SK-N-SH (cell line): ENCODE results near the gene KBTBD4. TPM values are rescaled to one million over a fixed set of nuclear protein-coding genes. Genes with fewer than 3 reads are reported as not detected.

Source experiments
- CTCF ChIA-PET: fragments of 300-600, 350-600 bp; formaldehyde crosslinking; extraction: SDS; loops from one replicate; lab custom pipeline; 2021; lab: Yijun Ruan, JAX
- POLR2A ChIA-PET: fragments of 350-600 bp; sonication (Branson Sonifier 250); formaldehyde crosslinking; extraction: SDS; loops from one replicate; lab custom pipeline; 2020; ENCODE audit warnings: antibody characterized with exemption, inconsistent platforms; lab: Yijun Ruan, JAX
- DNase-seq: peaks from one replicate; pipeline ENCODE4 v3.0.0; 2012
- H2AFZ ChIP-seq: fragments of 200-600 bp; sonication (generic); 2 replicates; pipeline ENCODE4 v1.8.1; 2016; ENCODE audit warnings: antibody characterized with exemption, mild to moderate bottlenecking, low read depth
- H3F3A ChIP-seq: fragments of 200-600 bp; sonication (generic); replicated peaks from 2 replicates; pipeline ENCODE3; 2016; ENCODE audit warnings: antibody characterized with exemption, mild to moderate bottlenecking; ENCODE audit not compliant: insufficient read depth
- H3K27ac ChIP-seq, 2 experiments: fragments of 200-500 bp in 1 of 2; fragments of 200-600 bp in 1 of 2; sonication (Bioruptor generic) in 1 of 2; sonication (generic), shearing (Covaris generic) in 1 of 2; 2 replicates each; pipeline versions ENCODE4 v1.5.1 to v1.6.1; 2014 to 2016; ENCODE audit warnings: low read depth in 2 of 2, inconsistent platforms in 1 of 2, low read length in 1 of 2, mild to moderate bottlenecking in 1 of 2, mixed read lengths in 1 of 2
- H3K27me3 ChIP-seq: fragments of 200-600 bp; sonication (generic), shearing (Covaris generic); 2 replicates; pipeline ENCODE4 v1.6.1; 2016; ENCODE audit warnings: mixed run types; ENCODE audit not compliant: insufficient read depth
- H3K36me3 ChIP-seq, 2 experiments: fragments of 200-500 bp in 1 of 2; fragments of 200-600 bp in 1 of 2; sonication (Bioruptor generic) in 1 of 2; sonication (generic) in 1 of 2; replicated peaks in 1 of 2; 2 replicates each; pipeline versions ENCODE3 to v1.5.1; 2014 to 2016; ENCODE audit warnings: low read length in 1 of 2, mild to moderate bottlenecking in 1 of 2; ENCODE audit not compliant: insufficient read depth in 2 of 2, control insufficient read depth in 1 of 2
- H3K4me1 ChIP-seq, 2 experiments: fragments of 200-500 bp in 1 of 2; fragments of 200-600 bp in 1 of 2; sonication (Bioruptor generic) in 1 of 2; sonication (generic), shearing (Covaris generic) in 1 of 2; 2 replicates each; pipeline versions ENCODE4 v1.5.1 to v1.6.1; 2014 to 2016; ENCODE audit warnings: low read depth in 1 of 2, low read length in 1 of 2, mixed run types in 1 of 2; ENCODE audit not compliant: insufficient read depth in 2 of 2, control insufficient read depth in 1 of 2
- H3K4me2 ChIP-seq: fragments of 200-600 bp; sonication (generic), shearing (Covaris generic); 2 replicates; pipeline ENCODE4 v1.6.1; 2017; ENCODE audit warnings: mixed run types
- H3K4me3 ChIP-seq, 2 experiments: fragments of 200-500 bp in 1 of 2; fragments of 200-600 bp in 1 of 2; sonication (Bioruptor generic) in 1 of 2; sonication (generic), shearing (Covaris generic) in 1 of 2; 2 replicates each; pipeline versions ENCODE4 v1.5.1 to v1.8.1; 2014 to 2016; ENCODE audit warnings: low read depth in 2 of 2, inconsistent platforms in 1 of 2, low read length in 1 of 2, mild to moderate bottlenecking in 1 of 2, mixed read lengths in 1 of 2, moderate library complexity in 1 of 2
- H3K79me2 ChIP-seq: fragments of 200-600 bp; sonication (generic); 2 replicates; pipeline ENCODE4 v1.8.1; 2017; ENCODE audit warnings: mild to moderate bottlenecking; ENCODE audit not compliant: insufficient read depth
- H3K9ac ChIP-seq: fragments of 200-600 bp; sonication (generic); 2 replicates; pipeline ENCODE4 v1.6.1; 2017; ENCODE audit warnings: mixed run types
- H3K9me2 ChIP-seq: fragments of 200-600 bp; sonication (generic); 2 replicates; pipeline ENCODE4 v1.6.1; 2017; ENCODE audit warnings: mixed run types
- H3K9me3 ChIP-seq: fragments of 200-600 bp; sonication (generic); 2 replicates; pipeline ENCODE4 v1.6.1; 2017; ENCODE audit warnings: mixed run types, mild to moderate bottlenecking, moderate library complexity
- H4K20me1 ChIP-seq: fragments of 200-600 bp; sonication (generic); 2 replicates; pipeline ENCODE4 v1.6.1; 2017; ENCODE audit warnings: mild to moderate bottlenecking, mixed run types; ENCODE audit not compliant: insufficient read depth
- CHD2 ChIP-seq: fragments of 150-350 bp; IDR thresholded peaks from 2 replicates; pipeline ENCODE4 v1.6.1; 2018; ENCODE audit warnings: low read length; ENCODE audit not compliant: partially characterized antibody
- GATA2 ChIP-seq: sonication (generic); formaldehyde crosslinking; IDR thresholded peaks from 2 replicates; pipeline ENCODE4 v1.5.0; 2020; ENCODE audit warnings: mild to moderate bottlenecking, missing genetic modification reagents
- MAX ChIP-seq: IDR thresholded peaks from 2 replicates; pipeline ENCODE4 v1.4.0; 2012; ENCODE audit warnings: low read depth
- MEF2A ChIP-seq: IDR thresholded peaks from 2 replicates; pipeline ENCODE4 v1.4.0; 2012; ENCODE audit warnings: low read depth, borderline replicate concordance
- MXI1 ChIP-seq: IDR thresholded peaks from 2 replicates; pipeline ENCODE4 v1.6.1; 2012; ENCODE audit warnings: mild to moderate bottlenecking, low read depth, low read length, improper control_type of control experiment
- RXRA ChIP-seq: IDR thresholded peaks from 2 replicates; pipeline ENCODE4 v1.4.0; 2012; ENCODE audit warnings: low read depth, mild to moderate bottlenecking, borderline replicate concordance
- TAF1 ChIP-seq: IDR thresholded peaks from 2 replicates; pipeline ENCODE4 v1.6.1; 2012; ENCODE audit warnings: low read depth, mild to moderate bottlenecking, low read length, moderate library complexity, borderline replicate concordance
- WGBS: methylation state at CpG from one replicate; pipeline ENCODE4 v1.1.6; 2017; ENCODE audit warnings: low lambda C conversion rate; 5-methylcytosine and 5-hydroxymethylcytosine counted together
- polyA plus RNA-seq, 3 experiments: library from polyadenylated mRNA; depleted of rRNA; stranded (reverse); fragments of >200 nt; gene quantifications; 2 replicates each; pipeline ENCODE4 v1.2.3, GENCODE V29; 2012
- TF ChIP-seq, protein P1 (sequence below): IDR thresholded peaks from 2 replicates; pipeline ENCODE4 v1.4.0; 2012; ENCODE audit warnings: low read depth, borderline replicate concordance

The KBTBD4 gene
- polyA plus RNA-seq, 1 of the 3 experiments (the other 2 are of a cell fraction), result 16.8 TPM

DNA sequence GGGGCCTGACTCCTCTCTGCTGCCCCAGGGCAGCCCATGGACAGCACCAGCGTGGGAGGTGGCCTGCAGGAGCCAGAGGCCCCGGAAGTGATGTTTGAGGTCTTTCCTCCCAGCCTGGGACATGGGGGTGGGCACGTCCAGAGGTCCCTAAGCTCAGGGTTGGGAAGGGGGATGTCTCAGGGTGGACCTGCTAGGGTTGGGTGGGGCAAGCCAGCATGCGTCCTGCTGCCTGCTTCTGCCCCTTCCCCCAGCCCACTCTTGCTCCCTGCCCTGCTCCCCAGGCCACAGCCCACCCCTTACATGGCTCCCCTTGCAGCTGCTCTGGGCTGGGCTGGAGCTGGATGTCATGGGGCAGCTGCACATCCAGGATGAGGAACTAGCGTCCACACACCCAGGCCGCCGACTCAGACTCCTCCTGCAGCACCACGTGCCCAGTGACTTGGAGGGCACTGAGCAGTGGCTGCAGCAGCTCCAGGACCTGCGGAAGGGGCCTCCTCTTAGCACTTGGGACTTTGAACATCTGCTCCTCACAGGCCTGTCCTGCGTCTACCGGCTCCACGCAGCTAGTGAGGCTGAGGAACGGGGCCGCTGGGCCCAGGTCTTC lies 9.1 kb upstream of the KBTBD4 start:
- no peak overlapping the region for H2AFZ ChIP-seq
- POLR2A ChIA-PET, result no interaction called here

GRCh38 chr11:47587039-47587716 lies 8.4 kb upstream of the KBTBD4 start:
- Histone ChIP-seq H3K4me1 (no peaks in the 10 kb centered on the region), H2AFZ (no peak overlapping the region), H3K4me3 (no peak overlapping the region), H3K79me2 (no peaks in the 10 kb centered on the region), H3K27me3 (no peaks in the 10 kb centered on the region), H4K20me1 (no peaks in the 10 kb centered on the region), H3K9me3 (no peaks in the 10 kb centered on the region), H3K9ac (no peak overlapping the region), H3K4me2 (no peak overlapping the region), H3K9me2 (no peaks in the 10 kb centered on the region), H3K36me3 (peaks cover 19 to 20% of the 10 kb centered on the region in 2 experiments), H3F3A (no peaks in the 10 kb centered on the region), H3K27ac (no peak overlapping the region)
- TF ChIP-seq MEF2A, result no peak
- TF ChIP-seq, protein P1, sequence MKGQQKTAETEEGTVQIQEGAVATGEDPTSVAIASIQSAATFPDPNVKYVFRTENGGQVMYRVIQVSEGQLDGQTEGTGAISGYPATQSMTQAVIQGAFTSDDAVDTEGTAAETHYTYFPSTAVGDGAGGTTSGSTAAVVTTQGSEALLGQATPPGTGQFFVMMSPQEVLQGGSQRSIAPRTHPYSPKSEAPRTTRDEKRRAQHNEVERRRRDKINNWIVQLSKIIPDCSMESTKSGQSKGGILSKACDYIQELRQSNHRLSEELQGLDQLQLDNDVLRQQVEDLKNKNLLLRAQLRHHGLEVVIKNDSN, result no peak
- no peak for TF ChIP-seq MXI1
- TF ChIP-seq GATA2 (CRISPR knock-in tag), result no peak
- no peak for TF ChIP-seq MAX
- TF ChIP-seq CHD2, result no peak
- 52% methylated on average over 4 of the region's 6 CpGs for WGBS
- ChIA-PET POLR2A (no interaction called here), CTCF (interaction anchor here (1.1 kb wide), 1 partner anchor 30 kb away, joined by 3 read pairs; no protein-coding TSS in a partner anchor)
- DNase-seq, result no peak

More for the DNA sequence above, 9.1 kb upstream of the KBTBD4 start:
- no peaks in the 10 kb centered on the region for H3K9me2 ChIP-seq
- no peak overlapping the region for H3K4me3 ChIP-seq
- H3K9me3 ChIP-seq, result no peaks in the 10 kb centered on the region
- no peaks in the 10 kb centered on the region for H3F3A ChIP-seq
- no peaks in the 10 kb centered on the region for H3K79me2 ChIP-seq
- 90% methylated on average over 7 of the region's 14 CpGs for WGBS
- no peak overlapping the region for H3K4me2 ChIP-seq
- H3K4me1 ChIP-seq, result no peaks in the 10 kb centered on the region
- H4K20me1 ChIP-seq, result no peaks in the 10 kb centered on the region
- no peak for TF ChIP-seq RXRA
- TF ChIP-seq TAF1, result no peak
- H3K27me3 ChIP-seq, result peaks cover under 1% of the 10 kb centered on the region; the same call in 1 of the 2 replicates
- no peak for DNase-seq
- H3K27ac ChIP-seq, result no peak overlapping the region
- peaks cover 14% of the 10 kb centered on the region in 2 experiments for H3K36me3 ChIP-seq
- CTCF ChIA-PET, result interaction anchor here (1.1 kb wide), 1 partner anchor 29 kb away, joined by 3 read pairs; no protein-coding TSS in a partner anchor
- no peak overlapping the region for H3K9ac ChIP-seq
